GM18867 (cell line): Measurements from ENCODE around the gene KCNQ1OT1.

Experiments used
- ATAC-seq: cut with Tn5 transposase; IDR thresholded peaks from one replicate; pipeline ENCODE4 v1.9.1; 2021; ENCODE audit warnings: mild to moderate bottlenecking, moderate library complexity; ENCODE audit not compliant: unreplicated experiment

Gene KCNQ1OT1

GRCh38 chr11:2612884-2613571, 86.8 kb downstream of the KCNQ1OT1 start:
- no peak for ATAC-seq

- ATAC-seq: no peak
Observed at GRCh38 chr11:2609345-2609744, 90.4 kb downstream of the KCNQ1OT1 start.

- ATAC-seq: no peak
Observed at GRCh38 chr11:2599561-2600189, 100.1 kb downstream of the KCNQ1OT1 start.

- ATAC-seq: no peak
Observed at GRCh38 chr11:2595204-2595603, 104.6 kb downstream of the KCNQ1OT1 start.

- no peak for ATAC-seq
Observed at GRCh38 chr11:2594267-2594666, 105.5 kb downstream of the KCNQ1OT1 start.

- no peak for ATAC-seq
Observed at GRCh38 chr11:2593393-2593950, 106.3 kb downstream of the KCNQ1OT1 start.

- ATAC-seq: no peak
Observed at GRCh38 chr11:2592559-2593392, 107.0 kb downstream of the KCNQ1OT1 start.

GRCh38 chr11:2591805-2592204, 108.0 kb downstream of the KCNQ1OT1 start:
- no peak for ATAC-seq

- no peak for ATAC-seq
Observed at GRCh38 chr11:2590965-2591754, 108.6 kb downstream of the KCNQ1OT1 start.

GRCh38 chr11:2590131-2590964, 109.4 kb downstream of the KCNQ1OT1 start:
- no peak for ATAC-seq

- ATAC-seq: no peak
Observed at GRCh38 chr11:2589538-2589934, 110.3 kb downstream of the KCNQ1OT1 start.

- ATAC-seq: no peak
Observed at GRCh38 chr11:2588809-2589537, 110.8 kb downstream of the KCNQ1OT1 start.

- no peak for ATAC-seq
Observed at GRCh38 chr11:2587976-2588748, 111.6 kb downstream of the KCNQ1OT1 start.

- ATAC-seq: no peak
Observed at GRCh38 chr11:2587132-2587930, 112.5 kb downstream of the KCNQ1OT1 start.

GRCh38 chr11:2586793-2587131, 113.0 kb downstream of the KCNQ1OT1 start:
- no peak for ATAC-seq

GRCh38 chr11:2586087-2586792, 113.6 kb downstream of the KCNQ1OT1 start:
- no peak for ATAC-seq

- ATAC-seq: no peak
Observed at GRCh38 chr11:2585566-2586086, 114.2 kb downstream of the KCNQ1OT1 start.
